ENCODE data around the gene IGSF22.

Gene IGSF22

GRCh38 chr11:18769802-18770456 is 43.9 kb upstream of the IGSF22 start:
- no peak for TF ChIP-seq CTCF (IDR thresholded peaks at IDR 0.05; ENCODE audit: low read depth, low read length)

GRCh38 chr11:18768978-18769377 is 43.0 kb upstream of the IGSF22 start:
- TF ChIP-seq CTCF (IDR thresholded peaks at IDR 0.05; ENCODE audit: low read depth, low read length) = no peak
- H3K4me3 ChIP-seq (ENCODE audit: low read depth, low read length) = no peak overlapping the region

More at GRCh38 chr11:18769802-18770456, 43.9 kb upstream of the IGSF22 start:
- H3K4me3 ChIP-seq (ENCODE audit: low read depth, low read length) = no peak overlapping the region

- TF ChIP-seq CTCF (IDR thresholded peaks at IDR 0.05; ENCODE audit: low read depth, low read length) = no peak
- H3K4me3 ChIP-seq (ENCODE audit: low read depth, low read length) = no peak overlapping the region
These were observed 42.5 kb upstream of the IGSF22 start for GRCh38 chr11:18768472-18768901.

- H3K4me3 ChIP-seq (ENCODE audit: low read depth, low read length) = no peak overlapping the region
- TF ChIP-seq CTCF (IDR thresholded peaks at IDR 0.05; ENCODE audit: low read depth, low read length) = no peak
These were observed 40.0 kb upstream of the IGSF22 start for GRCh38 chr11:18766015-18766414.

- H3K4me3 ChIP-seq (ENCODE audit: low read depth, low read length) = no peak overlapping the region
- TF ChIP-seq CTCF (IDR thresholded peaks at IDR 0.05; ENCODE audit: low read depth, low read length) = no peak
These were observed 39.6 kb upstream of the IGSF22 start for GRCh38 chr11:18765554-18765953.

- H3K4me3 ChIP-seq (ENCODE audit: low read depth, low read length) = no peak overlapping the region
- TF ChIP-seq CTCF (IDR thresholded peaks at IDR 0.05; ENCODE audit: low read depth, low read length) = no peak
These were observed 35.8 kb upstream of the IGSF22 start for GRCh38 chr11:18761741-18762140.

- no peak for TF ChIP-seq CTCF (IDR thresholded peaks at IDR 0.05; ENCODE audit: low read depth, low read length)
- no peak overlapping the region for H3K4me3 ChIP-seq (ENCODE audit: low read depth, low read length)
These were observed 35.2 kb upstream of the IGSF22 start for GRCh38 chr11:18761144-18761543.

Data from WI38 (cell line).